C4-2B (cell line): ENCODE measurements around the gene CRTC3.
"Not testable (repeated sequence)": the region's sequence is repeated elsewhere in the genome, so short reads cannot be mapped to it uniquely, and the experiment has no call there.

Experiments
- H3K27ac ChIP-seq: fragments of 450-650 bp; 2 replicates; pipeline ENCODE4 v1.5.1; 2017
- ZFX ChIP-seq: fragments of 450-650 bp; IDR thresholded peaks from 2 replicates; pipeline ENCODE4 v1.6.1; 2017
- TF ChIP-seq, protein P1 (sequence below): fragments of 450-650 bp; conservative IDR thresholded peaks from 2 replicates; pipeline ENCODE4 v1.5.1; 2017; ENCODE audit warnings: mild to moderate bottlenecking

CRTC3 gene

GRCh38 chr15:90500171-90500570 is 29.6 kb upstream of the CRTC3 start:
- no peak overlapping the region for H3K27ac ChIP-seq
- no peak for TF ChIP-seq ZFX
- TF ChIP-seq, protein P1, sequence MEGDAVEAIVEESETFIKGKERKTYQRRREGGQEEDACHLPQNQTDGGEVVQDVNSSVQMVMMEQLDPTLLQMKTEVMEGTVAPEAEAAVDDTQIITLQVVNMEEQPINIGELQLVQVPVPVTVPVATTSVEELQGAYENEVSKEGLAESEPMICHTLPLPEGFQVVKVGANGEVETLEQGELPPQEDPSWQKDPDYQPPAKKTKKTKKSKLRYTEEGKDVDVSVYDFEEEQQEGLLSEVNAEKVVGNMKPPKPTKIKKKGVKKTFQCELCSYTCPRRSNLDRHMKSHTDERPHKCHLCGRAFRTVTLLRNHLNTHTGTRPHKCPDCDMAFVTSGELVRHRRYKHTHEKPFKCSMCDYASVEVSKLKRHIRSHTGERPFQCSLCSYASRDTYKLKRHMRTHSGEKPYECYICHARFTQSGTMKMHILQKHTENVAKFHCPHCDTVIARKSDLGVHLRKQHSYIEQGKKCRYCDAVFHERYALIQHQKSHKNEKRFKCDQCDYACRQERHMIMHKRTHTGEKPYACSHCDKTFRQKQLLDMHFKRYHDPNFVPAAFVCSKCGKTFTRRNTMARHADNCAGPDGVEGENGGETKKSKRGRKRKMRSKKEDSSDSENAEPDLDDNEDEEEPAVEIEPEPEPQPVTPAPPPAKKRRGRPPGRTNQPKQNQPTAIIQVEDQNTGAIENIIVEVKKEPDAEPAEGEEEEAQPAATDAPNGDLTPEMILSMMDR, result no peak

- no peak overlapping the region for H3K27ac ChIP-seq
- no peak for TF ChIP-seq ZFX
- TF ChIP-seq, protein P1, result no peak
Measured at GRCh38 chr15:90501898-90502297, 27.8 kb upstream of the CRTC3 start.

DNA sequence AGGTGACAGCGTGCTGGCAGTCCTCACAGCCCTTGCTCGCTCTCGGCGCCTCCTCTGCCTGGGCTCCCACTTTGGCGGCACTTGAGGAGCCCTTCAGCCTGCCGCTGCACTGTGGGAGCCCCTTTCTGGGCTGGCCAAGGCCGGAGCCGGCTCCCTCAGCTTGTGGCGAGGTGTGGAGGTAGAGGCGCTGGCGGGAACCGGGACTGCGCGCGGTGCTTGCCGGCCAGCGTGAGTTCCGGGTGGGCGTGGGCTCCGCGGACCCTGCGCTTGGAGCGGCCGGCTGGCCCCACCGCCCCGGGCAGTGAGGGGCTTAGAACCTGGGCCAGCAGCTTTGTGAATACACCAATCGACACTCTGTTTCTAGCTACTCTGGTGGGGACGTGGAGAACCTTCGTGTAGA is 18.9 kb upstream of the CRTC3 start:
- not testable (repeated sequence) for H3K27ac ChIP-seq

DNA sequence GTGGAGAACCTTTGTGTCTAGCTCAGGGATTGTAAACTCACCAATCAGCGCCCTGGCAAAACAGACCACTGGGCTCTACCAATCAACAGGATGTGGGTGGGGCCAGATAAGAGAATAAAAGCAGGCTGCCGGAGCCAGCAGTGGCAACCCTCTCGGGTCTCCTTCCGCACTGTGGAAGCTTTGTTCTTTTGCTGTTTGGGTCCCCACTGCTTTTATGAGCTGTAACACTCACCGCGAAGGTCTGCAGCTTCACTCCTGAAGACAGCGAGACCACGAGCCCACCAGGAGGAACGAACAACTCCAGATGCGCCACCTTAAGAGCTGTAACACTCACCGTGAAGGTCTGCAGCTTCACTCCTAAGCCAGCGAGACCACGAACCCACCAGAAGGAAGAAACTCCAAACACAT is 18.5 kb upstream of the CRTC3 start:
- not testable (repeated sequence) for H3K27ac ChIP-seq

- H3K27ac ChIP-seq, result no peak overlapping the region
- TF ChIP-seq, protein P1, result no peak
- no peak for TF ChIP-seq ZFX
Measured at GRCh38 chr15:90512276-90512675, 17.4 kb upstream of the CRTC3 start.

DNA sequence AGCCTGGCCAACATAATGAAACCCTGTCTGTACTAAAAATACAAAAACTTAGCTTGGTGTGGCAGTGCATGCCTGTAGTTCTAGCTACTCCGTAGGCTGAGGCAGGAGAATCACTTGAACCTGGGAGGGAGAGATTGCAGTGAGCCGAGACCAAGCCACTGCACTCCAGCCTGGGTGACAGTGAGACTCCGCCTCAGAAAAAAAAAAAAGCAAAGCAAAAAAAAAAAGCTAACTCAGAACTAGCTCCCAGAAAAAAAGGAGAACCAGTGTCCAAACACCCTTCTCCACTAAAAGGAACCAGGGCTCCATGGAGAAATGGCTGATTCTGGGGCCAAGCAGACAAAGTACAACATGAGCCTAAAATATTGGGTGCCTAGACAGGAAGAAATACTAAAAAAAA is 16.7 kb upstream of the CRTC3 start:
- H3K27ac ChIP-seq, result no peak overlapping the region
- TF ChIP-seq, protein P1, result no peak
- TF ChIP-seq ZFX, result no peak

DNA sequence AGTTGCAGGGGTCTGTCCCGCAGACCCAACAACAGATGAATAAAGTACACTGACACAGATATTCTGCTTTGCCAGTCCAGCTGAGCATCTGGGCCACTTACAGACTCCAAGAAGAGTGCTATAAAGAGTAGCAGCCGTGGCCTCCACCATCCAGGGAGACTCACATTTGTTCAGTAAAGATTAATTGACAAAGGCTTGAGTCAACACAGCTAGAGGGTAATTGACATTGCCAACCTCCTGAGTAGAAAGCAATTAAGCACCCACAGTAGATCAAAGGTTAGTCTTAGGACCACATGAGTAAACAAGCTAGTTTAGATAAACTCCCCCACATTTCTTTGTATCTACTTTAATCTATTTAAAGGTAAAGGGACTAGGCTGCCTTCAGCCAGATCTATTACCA is 16.3 kb upstream of the CRTC3 start:
- no peak overlapping the region for H3K27ac ChIP-seq
- TF ChIP-seq ZFX, result no peak

DNA sequence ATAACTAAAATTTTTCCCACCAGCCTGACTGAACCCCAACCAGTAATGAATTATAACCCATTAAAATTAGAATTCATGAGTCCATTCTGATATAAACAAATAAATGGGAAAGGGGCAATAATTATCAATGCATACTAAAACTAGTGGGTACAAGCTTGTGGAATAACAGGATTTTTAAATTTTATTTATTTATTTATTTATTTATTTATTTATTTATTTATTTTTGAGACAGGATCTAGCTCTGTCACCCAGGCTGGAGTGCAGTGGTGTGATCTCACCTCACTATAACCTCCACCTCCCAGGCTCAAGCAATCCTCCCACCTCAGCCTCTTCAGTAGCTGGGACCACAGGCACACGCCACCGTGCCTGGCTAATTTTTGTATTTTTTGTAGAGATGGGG is 15.8 kb upstream of the CRTC3 start:
- not testable (repeated sequence) for H3K27ac ChIP-seq

- no peak for TF ChIP-seq ZFX
- TF ChIP-seq, protein P1, result no peak
- H3K27ac ChIP-seq, result no peak overlapping the region
Measured at GRCh38 chr15:90519688-90520087, 10.0 kb upstream of the CRTC3 start.

DNA sequence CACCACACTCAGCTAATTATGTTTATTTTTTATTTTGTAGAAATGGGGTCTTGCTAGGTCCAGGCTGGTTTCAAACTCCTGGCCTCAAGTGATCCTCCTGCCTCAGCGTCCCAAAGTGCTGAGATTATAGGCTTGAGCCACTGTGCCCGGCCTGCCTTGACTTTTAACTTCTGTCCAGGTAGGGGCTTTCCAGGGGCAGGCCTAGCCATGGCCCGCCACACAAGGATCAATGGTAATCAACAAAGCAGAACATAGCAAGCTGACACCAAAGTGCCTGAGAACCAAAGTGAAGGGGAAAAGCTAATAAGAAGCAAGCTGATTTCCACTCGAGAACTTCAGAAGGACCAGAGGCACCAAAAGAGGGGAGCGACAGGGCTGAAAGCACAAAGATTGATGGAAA is 9.4 kb upstream of the CRTC3 start:
- no peak for TF ChIP-seq ZFX
- TF ChIP-seq, protein P1, result no peak
- no peak overlapping the region for H3K27ac ChIP-seq
